Uterus (tissue), 4 donors: ENCODE measurements around the gene DDAH2. TPM values are rescaled to one million over a fixed set of nuclear protein-coding genes. Genes with fewer than 3 reads are reported as not detected.

Experiments
- DNase-seq, 2 donors: peaks; one replicate each; pipeline ENCODE4 v3.0.0-alpha.2; 2019 to 2020
- H3K27ac ChIP-seq, 2 donors: fragments of 200-600 bp; sonication (generic); 1 replicate in 1 of 2; 2 replicates in 1 of 2; pipeline ENCODE4 v1.5.1; 2016 to 2018
- H3K27me3 ChIP-seq, 2 donors: fragments of 200-600 bp; sonication (generic); one replicate each; pipeline ENCODE4 v1.5.1; 2018 to 2019; ENCODE audit warnings: control low read depth in 1 of 2
- H3K36me3 ChIP-seq, 2 donors: fragments of 200-600 bp; sonication (generic); one replicate each; pipeline ENCODE4 v1.5.1; 2019; ENCODE audit warnings: control low read depth in 1 of 2
- H3K4me1 ChIP-seq, 2 donors: fragments of 200-600 bp; sonication (generic); one replicate each; pipeline ENCODE4 v1.5.1; 2018 to 2019; ENCODE audit warnings: control low read depth in 1 of 2
- H3K4me3 ChIP-seq, 2 donors: fragments of 200-600 bp; sonication (generic); 1 replicate in 1 of 2; 2 replicates in 1 of 2; pipeline ENCODE4 v1.5.1; 2018 to 2019; ENCODE audit warnings: mild to moderate bottlenecking in 1 of 2
- H3K9me3 ChIP-seq, 2 donors: fragments of 200-600 bp; sonication (generic); one replicate each; pipeline ENCODE4 v1.5.1; 2019; ENCODE audit warnings: control low read depth in 1 of 2
- CTCF ChIP-seq, 4 experiments: fragments of 200-600 bp in 2 of 4; fragments of 450-650 bp in 2 of 4; sonication (generic) in 2 of 4; IDR thresholded peaks; one replicate each; pipeline ENCODE4 v1.5.1; 2016 to 2019; ENCODE audit warnings: antibody characterized with exemption in 4 of 4, mild to moderate bottlenecking in 2 of 4, moderate library complexity in 1 of 4
- POLR2A ChIP-seq, 2 donors: fragments of 450-650 bp; IDR thresholded peaks; one replicate each; pipeline ENCODE4 v1.6.1; 2016; ENCODE audit warnings: antibody characterized with exemption in 2 of 2, mild to moderate bottlenecking in 1 of 2, moderate library complexity in 1 of 2
- intact Hi-C: fragments of 100-400 bp; cut with DNase I; formaldehyde crosslinking; loops from one replicate; pipeline ENCODE4 v1.15.1; 2023; ENCODE audit warnings: low total_unique reads
- total RNA-seq, 4 donors: library from RNA; depleted of rRNA in 3 of 4; stranded (reverse); fragments of >200 nt in 3 of 4; gene quantifications; one replicate each; pipeline versions ENCODE4 v1.1.0 to v1.2.4, GENCODE V29; 2014 to 2023
- donor health status: DM: yes; HTN: yes; CAD: no.

The DDAH2 gene
- total RNA-seq, 4 donors from 2014 or later = 97.6 to 240 (median 158) TPM

- Histone ChIP-seq H3K36me3 (no peaks in the 10 kb centered on the region), H3K4me3 (no peak overlapping the region), H3K9me3 (no peaks in the 10 kb centered on the region), H3K4me1 (no peaks in the 10 kb centered on the region), H3K27ac (no peak overlapping the region), H3K27me3 (no peaks in the 10 kb centered on the region)
- no peak for DNase-seq
- intact Hi-C loops = no loop called here
- TF ChIP-seq CTCF (IDR thresholded peaks at IDR 0.05) (no peak), POLR2A (IDR thresholded peaks at IDR 0.05) (no peak)
Observed at GRCh38 chr6:31687321-31687720, 41.8 kb downstream of the DDAH2 start.

DNA sequence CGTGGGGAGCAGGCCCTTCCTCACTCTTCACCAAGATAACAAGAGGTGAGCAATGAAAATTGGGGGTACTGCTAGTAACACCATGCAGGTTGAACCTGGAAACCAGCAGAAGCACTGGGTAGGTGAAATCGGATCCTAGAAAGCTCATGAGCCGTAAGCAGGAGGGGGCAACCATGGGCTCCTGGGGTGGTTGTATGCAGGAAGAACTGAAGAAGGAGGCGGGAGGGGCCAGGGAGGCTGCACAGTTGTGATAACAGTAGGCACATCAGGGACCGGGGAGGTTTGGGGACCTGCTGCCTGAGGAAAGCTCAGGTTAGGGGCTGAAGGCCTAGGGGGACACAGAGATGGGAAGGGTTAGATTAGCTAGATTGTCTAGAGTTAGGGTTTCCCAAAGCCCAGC, 42.6 kb downstream of the DDAH2 start:
- DNase-seq = no peak
- no peaks in the 10 kb centered on the region for H3K27me3 ChIP-seq
- H3K27ac ChIP-seq = no peak overlapping the region
- intact Hi-C loops = no loop called here
- H3K36me3 ChIP-seq = no peaks in the 10 kb centered on the region
- H3K9me3 ChIP-seq = no peaks in the 10 kb centered on the region
- no peaks in the 10 kb centered on the region for H3K4me1 ChIP-seq
- no peak overlapping the region for H3K4me3 ChIP-seq
- TF ChIP-seq POLR2A (IDR thresholded peaks at IDR 0.05) (no peak), CTCF (IDR thresholded peaks at IDR 0.05) (no peak)

DNA sequence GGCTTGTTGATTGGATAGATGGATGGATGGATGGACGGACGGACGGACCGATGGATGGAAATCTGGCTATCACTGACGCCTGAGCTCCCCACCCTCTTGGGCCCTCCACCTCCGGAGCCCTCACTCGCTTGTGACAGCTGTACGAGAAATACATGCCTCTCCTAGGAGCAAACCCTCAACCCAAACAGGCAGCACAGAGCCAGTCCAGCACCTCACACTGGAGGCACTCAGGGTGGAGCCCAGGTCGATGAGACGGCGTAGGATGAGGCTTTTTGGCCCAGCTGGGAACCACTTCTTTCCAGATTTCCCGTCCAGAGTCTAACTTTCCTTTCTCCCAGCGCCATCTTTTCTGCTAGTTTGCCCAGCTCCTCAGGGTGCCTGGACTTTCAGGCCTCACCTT, 45.5 kb downstream of the DDAH2 start:
- no peak overlapping the region for H3K27ac ChIP-seq
- no peak overlapping the region for H3K4me3 ChIP-seq
- no peaks in the 10 kb centered on the region for H3K27me3 ChIP-seq
- no peaks in the 10 kb centered on the region for H3K36me3 ChIP-seq
- H3K4me1 ChIP-seq = peaks cover 0 to 4% of the 10 kb centered on the region in 2 donors
- TF ChIP-seq CTCF (IDR thresholded peaks at IDR 0.05) (no peak), POLR2A (IDR thresholded peaks at IDR 0.05) (no peak)
- intact Hi-C loops = loop anchor here (5.0 kb wide), 1 partner anchor 149 kb away; no protein-coding TSS in a partner anchor
- DNase-seq = no peak
- H3K9me3 ChIP-seq = no peaks in the 10 kb centered on the region

DNA sequence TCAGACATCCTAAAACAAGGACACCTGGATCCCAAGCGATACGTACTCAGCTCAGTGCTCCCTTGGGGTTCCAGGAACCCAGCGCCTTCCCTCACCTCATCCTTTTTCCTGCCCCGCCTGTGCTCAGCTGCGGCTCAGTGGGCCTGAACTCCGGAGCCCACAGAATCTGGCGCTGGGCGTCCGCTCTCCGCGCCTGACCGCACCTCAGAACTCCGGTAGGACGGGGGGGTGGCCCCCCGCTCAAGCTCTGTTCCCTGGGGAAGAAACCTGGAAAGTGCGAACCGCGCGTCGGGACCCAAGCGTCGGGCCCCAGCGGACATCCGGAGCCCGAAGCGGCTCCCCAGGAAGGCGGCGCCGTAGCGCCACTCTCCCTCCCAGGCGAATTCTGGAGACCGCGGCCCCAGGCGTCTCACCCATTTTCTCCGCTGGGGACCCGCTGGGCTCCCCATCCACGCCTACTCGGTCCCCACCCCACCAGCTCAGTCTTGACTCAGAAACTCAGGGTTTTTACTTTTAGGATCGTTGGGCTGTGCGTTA, 47.9 kb downstream of the DDAH2 start:
- peak in 1 of 2 donors; percentile 57 for DNase-seq
- Histone ChIP-seq H3K4me3 (peak overlapping the region; percentile 40 to 56), H3K36me3 (no peaks in the 10 kb centered on the region), H3K4me1 (peaks cover 0 to 4% of the 10 kb centered on the region in 2 donors), H3K9me3 (no peaks in the 10 kb centered on the region), H3K27ac (peak overlapping the region; percentile 71 to 88), H3K27me3 (no peaks in the 10 kb centered on the region)
- intact Hi-C loops = loop anchor here (5.0 kb wide), 1 partner anchor 151 kb away; no protein-coding TSS in a partner anchor
- peak in 3 of 4 experiments; percentile 29 to 36 (median 36) for TF ChIP-seq CTCF (IDR thresholded peaks at IDR 0.05)
- TF ChIP-seq POLR2A (IDR thresholded peaks at IDR 0.05) = peak in 1 of 2 donors; percentile 19

GRCh38 chr6:31680226-31681134, 48.6 kb downstream of the DDAH2 start, which contains the start of gene LY6G5C:
Gene LY6G5C (minus strand): TSS chr6:31681067. CDS start chr6:31680373, 694 bp downstream.
- H3K27me3 ChIP-seq = no peaks in the 10 kb centered on the region
- H3K9me3 ChIP-seq = no peaks in the 10 kb centered on the region
- peak within 1 kb of the TSS; percentile 40 to 56 for H3K4me3 ChIP-seq
- DNase-seq = peak; percentile 85 to 86
- peaks cover 0 to 4% of the 10 kb centered on the region in 2 donors for H3K4me1 ChIP-seq
- H3K36me3 ChIP-seq = no peaks in the 10 kb centered on the region
- intact Hi-C loops = loop anchor here (5.0 kb wide), 1 partner anchor 152 kb away; no protein-coding TSS in a partner anchor
- TF ChIP-seq CTCF (IDR thresholded peaks at IDR 0.05) = peak; percentile 70 to 92 (median 82)
- TF ChIP-seq POLR2A (IDR thresholded peaks at IDR 0.05) = no peak
- peak within 1 kb of the TSS; percentile 71 to 88 for H3K27ac ChIP-seq
